ENCODE data around the gene MANEAL. TPM values are rescaled to one million over a fixed set of nuclear protein-coding genes. Genes with fewer than 3 reads are reported as not detected.

The MANEAL gene
- total RNA-seq, 1 donor from 2014 or later: 0.64 TPM

- no peak for DNase-seq (ENCODE audit: low read depth in 2 of 2)
Observed at GRCh38 chr1:37825506-37825905, 31.9 kb downstream of the MANEAL start.

GRCh38 chr1:37828410-37829074 is 34.9 kb downstream of the MANEAL start:
- no peak for DNase-seq (ENCODE audit: low read depth in 2 of 2)

GRCh38 chr1:37831109-37831508 is 37.5 kb downstream of the MANEAL start:
- DNase-seq (ENCODE audit: low read depth in 2 of 2): no peak

GRCh38 chr1:37831809-37832208 is 38.2 kb downstream of the MANEAL start:
- DNase-seq (ENCODE audit: low read depth in 2 of 2): no peak

- DNase-seq (ENCODE audit: low read depth in 2 of 2): no peak
Observed at GRCh38 chr1:37836788-37837187, 43.1 kb downstream of the MANEAL start.

GRCh38 chr1:37839676-37840075 is 46.0 kb downstream of the MANEAL start:
- no peak for DNase-seq (ENCODE audit: low read depth in 2 of 2)

GRCh38 chr1:37840711-37841110 is 47.1 kb downstream of the MANEAL start:
- no peak for DNase-seq (ENCODE audit: low read depth in 2 of 2)

- DNase-seq (ENCODE audit: low read depth in 2 of 2): no peak
Observed at GRCh38 chr1:37841652-37842051, 48.0 kb downstream of the MANEAL start.

GRCh38 chr1:37844536-37844935 is 50.9 kb downstream of the MANEAL start:
- no peak for DNase-seq (ENCODE audit: low read depth in 2 of 2)

GRCh38 chr1:37845049-37845646 is 51.5 kb downstream of the MANEAL start:
- DNase-seq (ENCODE audit: low read depth in 2 of 2): no peak

GRCh38 chr1:37845786-37846185 is 52.1 kb downstream of the MANEAL start:
- no peak for DNase-seq (ENCODE audit: low read depth in 2 of 2)

GRCh38 chr1:37846647-37847339 is 53.1 kb downstream of the MANEAL start:
- DNase-seq (ENCODE audit: low read depth in 2 of 2): no peak

- no peak for DNase-seq (ENCODE audit: low read depth in 2 of 2)
Observed at GRCh38 chr1:37849480-37849879, 55.8 kb downstream of the MANEAL start.

GRCh38 chr1:37850352-37850955 is 56.8 kb downstream of the MANEAL start:
- DNase-seq (ENCODE audit: low read depth in 2 of 2): peak in 1 of 2 donors; percentile 6

Other genes starting within 250 kb of the MANEAL start
- 10.1 and 16.2 TPM in 2 replicates for gene SNIP1, start 239.6 kb upstream of the MANEAL start, total RNA-seq
- 0.26 and 0.51 TPM in 2 replicates for gene DNALI1, start 236.9 kb upstream of the MANEAL start, total RNA-seq
- gene GNL2, start 197.9 kb upstream of the MANEAL start, total RNA-seq: 50.6 and 61.4 TPM in 2 replicates
- not detected in 2 replicates for gene RSPO1, start 159.0 kb upstream of the MANEAL start, total RNA-seq
- 3.0 and 8.1 TPM in 2 replicates for gene CDCA8, start 101.3 kb upstream of the MANEAL start, total RNA-seq
- under 0.01 TPM in 2 replicates for gene EPHA10, start 28.7 kb upstream of the MANEAL start, total RNA-seq
- 12.1 and 21.2 TPM in 2 replicates for gene C1orf122, start 13.9 kb downstream of the MANEAL start, total RNA-seq
- gene YRDC, start 14.4 kb downstream of the MANEAL start, total RNA-seq: 13.0 and 17.8 TPM in 2 replicates
- 1.4 and 2.7 TPM in 2 replicates for gene MTF1, start 65.7 kb downstream of the MANEAL start, total RNA-seq
- 17.6 and 20.0 TPM in 2 replicates for gene INPP5B, start 153.2 kb downstream of the MANEAL start, total RNA-seq
- 44.0 and 63.3 TPM in 2 replicates for gene SF3A3, start 196.2 kb downstream of the MANEAL start, total RNA-seq
- gene FHL3, start 211.7 kb downstream of the MANEAL start, total RNA-seq: 10.9 and 18.1 TPM in 2 replicates
- 24.7 and 32.5 TPM in 2 replicates for gene UTP11, start 218.9 kb downstream of the MANEAL start, total RNA-seq

Measured in dermis microvascular lymphatic vessel endothelial cell (primary cell).